ENCODE measurements around the gene SGSM1.
A peak's percentile ranks its signal among the peaks of the same experiment; 100 is the strongest.

Gene SGSM1

GRCh38 chr22:24805790-24806662 is at the start of gene SGSM1:
Gene SGSM1 (plus strand): TSS chr22:24806211. CDS start chr22:24806326, 115 bp downstream.
- DNase-seq (ENCODE audit: low read depth) = peak; percentile 47

- peak; percentile 23 for DNase-seq (ENCODE audit: low read depth)
Observed at GRCh38 chr22:24758164-24758799, 47.7 kb upstream of the SGSM1 start.

- no peak for DNase-seq (ENCODE audit: low read depth)
Observed at GRCh38 chr22:24759765-24760164, 46.2 kb upstream of the SGSM1 start.

GRCh38 chr22:24760708-24761306 is 45.2 kb upstream of the SGSM1 start:
- no peak for DNase-seq (ENCODE audit: low read depth)

GRCh38 chr22:24761888-24762675 is 43.9 kb upstream of the SGSM1 start:
- DNase-seq (ENCODE audit: low read depth) = no peak

GRCh38 chr22:24763872-24764485 is 42.0 kb upstream of the SGSM1 start:
- DNase-seq (ENCODE audit: low read depth) = no peak

GRCh38 chr22:24765166-24765565 is 40.8 kb upstream of the SGSM1 start:
- DNase-seq (ENCODE audit: low read depth) = no peak

- no peak for DNase-seq (ENCODE audit: low read depth)
Observed at GRCh38 chr22:24768537-24769374, 37.3 kb upstream of the SGSM1 start.

- DNase-seq (ENCODE audit: low read depth) = no peak
Observed at GRCh38 chr22:24772493-24773220, 33.4 kb upstream of the SGSM1 start.

GRCh38 chr22:24775769-24776492 is 30.1 kb upstream of the SGSM1 start:
- DNase-seq (ENCODE audit: low read depth) = no peak

- DNase-seq (ENCODE audit: low read depth) = no peak
Observed at GRCh38 chr22:24776525-24776924, 29.5 kb upstream of the SGSM1 start.

GRCh38 chr22:24789516-24789915 is 16.5 kb upstream of the SGSM1 start:
- DNase-seq (ENCODE audit: low read depth) = no peak

- DNase-seq (ENCODE audit: low read depth) = no peak
Observed at GRCh38 chr22:24791362-24791761, 14.6 kb upstream of the SGSM1 start.

GRCh38 chr22:24796056-24796455 is 10.0 kb upstream of the SGSM1 start:
- DNase-seq (ENCODE audit: low read depth) = no peak

- DNase-seq (ENCODE audit: low read depth) = no peak
Observed at GRCh38 chr22:24796860-24797259, 9.2 kb upstream of the SGSM1 start.

GRCh38 chr22:24801901-24802465 is 4.0 kb upstream of the SGSM1 start:
- DNase-seq (ENCODE audit: low read depth) = no peak

- DNase-seq (ENCODE audit: low read depth) = peak; percentile 36
Observed at GRCh38 chr22:24803064-24803542, 2.9 kb upstream of the SGSM1 start.

GRCh38 chr22:24806663-24807001 is 621 bp downstream of the SGSM1 start:
- no peak for DNase-seq (ENCODE audit: low read depth)
